Endothelial cell (in vitro differentiated cells): Measurements from ENCODE around the gene COL15A1. TPM values are rescaled to one million over a fixed set of nuclear protein-coding genes. Genes with fewer than 3 reads are reported as not detected.

ENCODE experiments used
- DNase-seq: peaks from one replicate; pipeline ENCODE4 v3.0.0; 2021; ENCODE audit warnings: low spot score
- H3K27ac Mint-ChIP-seq: one replicate; pipeline ENCODE4 v1.8.0; 2021; ENCODE audit warnings: mixed read lengths, inconsistent platforms; ENCODE audit not compliant: unreplicated experiment
- H3K27me3 Mint-ChIP-seq: one replicate; pipeline ENCODE4 v1.8.0; 2021; ENCODE audit warnings: mild to moderate bottlenecking, moderate library complexity, mixed read lengths, inconsistent platforms; ENCODE audit not compliant: unreplicated experiment
- H3K36me3 Mint-ChIP-seq: one replicate; pipeline ENCODE4 v1.8.0; 2021; ENCODE audit warnings: mild to moderate bottlenecking, low read depth, mixed read lengths, inconsistent platforms; ENCODE audit not compliant: unreplicated experiment
- H3K4me1 Mint-ChIP-seq: one replicate; pipeline ENCODE4 v1.8.0; 2021; ENCODE audit warnings: mild to moderate bottlenecking, mixed read lengths, inconsistent platforms; ENCODE audit not compliant: unreplicated experiment
- H3K4me3 Mint-ChIP-seq: one replicate; pipeline ENCODE4 v1.8.0; 2021; ENCODE audit warnings: mild to moderate bottlenecking, mixed read lengths, inconsistent platforms; ENCODE audit not compliant: unreplicated experiment
- H3K9me3 Mint-ChIP-seq: one replicate; pipeline ENCODE4 v1.8.0; 2021; ENCODE audit warnings: mixed read lengths, inconsistent platforms; ENCODE audit not compliant: unreplicated experiment
- CTCF ChIP-seq: fragments of 200-600 bp; sonication (generic); IDR thresholded peaks from one replicate; pipeline ENCODE4 v1.5.0; 2021; ENCODE audit warnings: antibody characterized with exemption; ENCODE audit not compliant: unreplicated experiment
- total RNA-seq: library from RNA; stranded (reverse); fragmentation: NEBNext Ultra II Directional; extraction: Animal tissue kit (Norgen Biotek cat#: 25700); gene quantifications from one replicate; pipeline ENCODE4 v1.2.1, GENCODE V29; 2021; ENCODE audit not compliant: unreplicated experiment

Gene COL15A1
- total RNA-seq, 1 donor from 2014 or later, result 24.0 TPM

- no peak overlapping the region for H3K27ac Mint-ChIP-seq
- TF ChIP-seq CTCF, result no peak
- peaks cover 8% of the 10 kb centered on the region for H3K27me3 Mint-ChIP-seq
- no peak overlapping the region for H3K4me3 Mint-ChIP-seq
- peaks cover 22% of the 10 kb centered on the region for H3K4me1 Mint-ChIP-seq
- DNase-seq, result no peak
- no peaks in the 10 kb centered on the region for H3K9me3 Mint-ChIP-seq
- H3K36me3 Mint-ChIP-seq, result peaks cover 36% of the 10 kb centered on the region
Measured at GRCh38 chr9:99003308-99003707, 59.6 kb downstream of the COL15A1 start.

- TF ChIP-seq CTCF, result no peak
- peaks cover 40% of the 10 kb centered on the region for H3K36me3 Mint-ChIP-seq
- no peaks in the 10 kb centered on the region for H3K9me3 Mint-ChIP-seq
- H3K4me3 Mint-ChIP-seq, result peak overlapping the region; percentile 49
- no peak for DNase-seq
- peaks cover 19% of the 10 kb centered on the region for H3K4me1 Mint-ChIP-seq
- peaks cover 7% of the 10 kb centered on the region for H3K27me3 Mint-ChIP-seq
- H3K27ac Mint-ChIP-seq, result peak overlapping the region; percentile 39
Measured at GRCh38 chr9:99004115-99004514, 60.4 kb downstream of the COL15A1 start.

GRCh38 chr9:99004717-99005460 lies 61.2 kb downstream of the COL15A1 start:
- no peaks in the 10 kb centered on the region for H3K9me3 Mint-ChIP-seq
- no peak for TF ChIP-seq CTCF
- H3K4me3 Mint-ChIP-seq, result peak overlapping the region; percentile 49
- no peak for DNase-seq
- no peak overlapping the region for H3K27ac Mint-ChIP-seq
- peaks cover 45% of the 10 kb centered on the region for H3K36me3 Mint-ChIP-seq
- H3K27me3 Mint-ChIP-seq, result peaks cover 7% of the 10 kb centered on the region
- peaks cover 19% of the 10 kb centered on the region for H3K4me1 Mint-ChIP-seq

- no peak for DNase-seq
Measured at GRCh38 chr9:99005651-99006050, 61.9 kb downstream of the COL15A1 start.

More at GRCh38 chr9:99005651-99006050, 61.9 kb downstream of the COL15A1 start:
- Mint-ChIP-seq H3K4me1 (peaks cover 15% of the 10 kb centered on the region), H3K9me3 (peaks cover 5% of the 10 kb centered on the region), H3K27ac (no peak overlapping the region), H3K4me3 (peak overlapping the region; percentile 13), H3K27me3 (peaks cover 7% of the 10 kb centered on the region), H3K36me3 (peaks cover 50% of the 10 kb centered on the region)
- no peak for TF ChIP-seq CTCF
